ENCODE measurements around the gene PEX6.
"Not testable (repeated sequence)": the region's sequence is repeated elsewhere in the genome, so short reads cannot be mapped to it uniquely, and the experiment has no call there.

PEX6 gene

DNA sequence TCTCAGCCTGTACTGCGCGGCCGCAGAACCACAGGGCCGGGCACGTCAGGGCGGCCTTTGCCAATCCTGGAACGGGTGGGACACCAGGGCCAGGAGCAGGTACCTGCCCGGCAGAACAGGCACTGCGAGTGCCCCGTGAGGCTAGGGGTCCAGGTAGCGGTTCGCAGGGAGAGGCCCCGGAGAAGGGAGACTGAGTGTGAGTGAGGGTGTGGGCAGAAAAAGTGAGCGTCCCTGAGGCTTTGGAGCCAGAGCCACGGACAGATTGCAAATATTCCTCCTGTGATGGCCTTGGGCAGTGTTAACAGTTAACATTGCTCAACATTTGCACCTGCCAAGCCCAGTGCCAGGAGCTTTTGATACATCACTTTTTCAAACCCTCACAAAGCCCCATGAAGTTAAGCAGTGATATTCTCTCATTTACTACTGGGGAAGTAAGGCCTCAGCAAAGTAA lies 17.9 kb downstream of the PEX6 start:
- H3K4me3 ChIP-seq (ENCODE audit: low read depth, low read length): peak overlapping the region; percentile 57
- DNase-seq (ENCODE audit: low read depth): no peak
- TF ChIP-seq, protein P1, sequence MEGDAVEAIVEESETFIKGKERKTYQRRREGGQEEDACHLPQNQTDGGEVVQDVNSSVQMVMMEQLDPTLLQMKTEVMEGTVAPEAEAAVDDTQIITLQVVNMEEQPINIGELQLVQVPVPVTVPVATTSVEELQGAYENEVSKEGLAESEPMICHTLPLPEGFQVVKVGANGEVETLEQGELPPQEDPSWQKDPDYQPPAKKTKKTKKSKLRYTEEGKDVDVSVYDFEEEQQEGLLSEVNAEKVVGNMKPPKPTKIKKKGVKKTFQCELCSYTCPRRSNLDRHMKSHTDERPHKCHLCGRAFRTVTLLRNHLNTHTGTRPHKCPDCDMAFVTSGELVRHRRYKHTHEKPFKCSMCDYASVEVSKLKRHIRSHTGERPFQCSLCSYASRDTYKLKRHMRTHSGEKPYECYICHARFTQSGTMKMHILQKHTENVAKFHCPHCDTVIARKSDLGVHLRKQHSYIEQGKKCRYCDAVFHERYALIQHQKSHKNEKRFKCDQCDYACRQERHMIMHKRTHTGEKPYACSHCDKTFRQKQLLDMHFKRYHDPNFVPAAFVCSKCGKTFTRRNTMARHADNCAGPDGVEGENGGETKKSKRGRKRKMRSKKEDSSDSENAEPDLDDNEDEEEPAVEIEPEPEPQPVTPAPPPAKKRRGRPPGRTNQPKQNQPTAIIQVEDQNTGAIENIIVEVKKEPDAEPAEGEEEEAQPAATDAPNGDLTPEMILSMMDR (IDR thresholded peaks at IDR 0.05; ENCODE audit: control insufficient read depth, extremely low read depth, insufficient read depth): no peak

DNA sequence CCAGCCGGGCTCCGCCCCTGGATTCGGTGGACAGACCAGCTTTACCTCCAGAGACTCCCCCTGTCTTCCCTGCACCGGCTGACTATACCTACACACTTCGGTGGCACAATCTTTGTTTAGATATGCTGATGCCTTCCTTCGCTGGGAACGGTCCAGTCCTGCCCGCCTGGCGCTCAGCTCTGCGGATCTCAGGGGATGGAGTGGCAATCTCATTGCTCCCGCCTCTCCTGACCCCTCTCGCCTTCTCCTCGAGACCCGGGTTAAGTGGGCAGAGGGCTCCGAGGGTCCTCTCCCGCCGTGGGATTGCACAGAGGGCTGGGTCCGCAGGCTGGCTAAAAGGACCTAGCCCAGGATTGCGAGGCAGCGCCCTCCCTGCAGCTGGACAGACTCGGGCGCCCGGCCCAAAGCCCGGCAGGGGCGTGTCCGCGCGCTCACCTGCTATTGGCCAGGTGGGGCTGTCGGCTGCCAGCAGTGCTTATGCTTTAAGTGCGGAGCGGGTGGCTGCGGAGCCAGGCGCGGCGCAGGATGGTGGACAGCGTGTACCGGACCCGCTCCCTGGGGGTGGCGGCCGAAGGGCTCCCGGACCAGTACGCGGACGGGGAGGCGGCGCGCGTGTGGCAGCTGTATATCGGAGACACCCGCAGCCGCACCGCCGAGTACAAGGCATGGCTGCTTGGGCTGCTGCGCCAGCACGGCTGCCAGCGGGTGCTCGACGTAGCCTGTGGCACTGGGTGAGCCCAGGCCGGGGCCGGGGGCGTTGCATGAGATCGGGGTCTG lies 18.6 kb downstream of the PEX6 start, which contains the start of gene GNMT:
TSS of gene GNMT (plus strand) at position 512 of the 777 bp plus-strand sequence. CDS start at position 526, 14 bp downstream.
- H3K4me3 ChIP-seq (ENCODE audit: low read depth, low read length): peak within 1 kb of the TSS; percentile 57
- peak; percentile 68 for DNase-seq (ENCODE audit: low read depth)
- TF ChIP-seq, protein P1 (IDR thresholded peaks at IDR 0.05; ENCODE audit: control insufficient read depth, extremely low read depth, insufficient read depth): no peak

DNA sequence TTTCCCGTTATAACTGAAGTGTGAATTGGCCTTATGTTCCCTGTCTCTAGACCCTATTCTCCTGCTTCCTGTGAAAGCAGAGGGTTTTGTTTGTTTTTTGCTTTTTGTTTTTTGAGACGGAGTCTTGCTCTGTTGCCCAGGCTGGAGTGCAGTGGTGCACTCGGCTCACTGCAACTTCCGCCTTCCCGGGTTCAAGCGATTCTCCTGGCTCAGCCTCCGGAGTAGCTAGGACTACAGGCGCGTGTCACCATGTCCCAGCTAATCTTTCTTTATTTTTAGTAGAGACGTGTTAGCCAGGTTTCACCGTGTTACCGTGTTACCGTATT lies 19.1 kb downstream of the PEX6 start:
- TF ChIP-seq, protein P1 (IDR thresholded peaks at IDR 0.05; ENCODE audit: control insufficient read depth, extremely low read depth, insufficient read depth): no peak
- no peak for DNase-seq (ENCODE audit: low read depth)
- peak overlapping the region; percentile 57 for H3K4me3 ChIP-seq (ENCODE audit: low read depth, low read length)

DNA sequence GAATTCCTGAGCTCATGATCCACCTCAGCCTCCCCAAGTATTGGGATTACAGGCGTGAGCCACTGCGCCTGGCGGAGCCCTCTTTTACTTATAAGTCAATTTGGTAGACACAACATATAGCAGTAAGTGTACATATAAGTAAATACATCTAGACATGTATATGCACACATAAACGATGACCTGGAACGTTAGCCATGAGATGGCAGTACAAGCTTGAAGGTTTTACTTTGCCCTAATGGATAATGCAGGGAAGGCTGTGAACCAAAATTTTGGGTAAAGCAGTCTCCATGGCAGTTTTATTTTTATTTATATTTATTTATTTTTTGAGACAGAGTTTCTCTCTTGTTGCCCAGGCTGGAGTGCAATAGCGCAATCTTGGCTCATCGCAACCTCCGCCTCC lies 20.9 kb downstream of the PEX6 start:
- no peak overlapping the region for H3K4me3 ChIP-seq (ENCODE audit: low read depth, low read length)
- TF ChIP-seq, protein P1 (IDR thresholded peaks at IDR 0.05; ENCODE audit: control insufficient read depth, extremely low read depth, insufficient read depth): no peak
- DNase-seq (ENCODE audit: low read depth): no peak

DNA sequence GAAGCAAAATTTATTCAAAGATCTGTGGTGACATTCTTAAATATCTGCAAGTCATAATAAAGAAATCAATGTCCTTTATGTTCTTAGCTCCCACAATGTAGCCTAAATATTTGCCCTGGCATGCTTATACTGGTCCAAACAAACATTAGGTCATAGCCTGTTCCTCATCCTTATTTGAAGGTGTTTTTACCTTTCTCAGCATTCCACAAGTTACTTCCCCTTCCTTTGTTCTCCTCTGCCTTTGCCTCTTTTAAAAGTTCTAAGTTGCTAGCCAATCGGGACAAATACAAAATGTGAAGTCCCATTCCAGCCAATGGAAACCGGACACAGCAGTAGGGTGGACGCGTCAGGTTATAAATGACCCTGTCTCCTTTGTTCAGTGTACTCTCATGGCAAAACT lies 24.6 kb downstream of the PEX6 start:
- not testable (repeated sequence) for H3K4me3 ChIP-seq (ENCODE audit: low read depth, low read length)
- peak; percentile 76 for DNase-seq (ENCODE audit: low read depth)

DNA sequence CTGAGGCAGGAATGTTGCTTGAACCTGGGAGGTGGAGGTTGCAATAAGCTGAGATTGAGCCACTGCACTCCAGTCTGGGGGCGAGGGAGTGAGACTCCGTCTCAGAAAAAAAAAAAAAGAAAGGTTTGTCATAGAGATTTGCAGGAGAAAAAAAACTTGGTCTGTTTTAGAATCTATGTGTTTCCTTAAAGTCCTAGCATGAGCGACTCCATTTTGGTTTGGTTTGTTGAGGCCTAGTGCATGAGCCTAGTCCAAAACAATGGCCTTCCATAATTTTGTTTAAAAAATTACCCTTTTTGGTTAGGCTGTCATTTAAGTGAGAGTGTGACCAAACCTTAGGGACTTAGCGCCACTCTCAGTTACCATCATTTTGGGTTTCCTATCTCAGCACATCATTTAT lies 26.6 kb downstream of the PEX6 start:
- DNase-seq (ENCODE audit: low read depth): no peak
- TF ChIP-seq, protein P1 (IDR thresholded peaks at IDR 0.05; ENCODE audit: control insufficient read depth, extremely low read depth, insufficient read depth): no peak

DNA sequence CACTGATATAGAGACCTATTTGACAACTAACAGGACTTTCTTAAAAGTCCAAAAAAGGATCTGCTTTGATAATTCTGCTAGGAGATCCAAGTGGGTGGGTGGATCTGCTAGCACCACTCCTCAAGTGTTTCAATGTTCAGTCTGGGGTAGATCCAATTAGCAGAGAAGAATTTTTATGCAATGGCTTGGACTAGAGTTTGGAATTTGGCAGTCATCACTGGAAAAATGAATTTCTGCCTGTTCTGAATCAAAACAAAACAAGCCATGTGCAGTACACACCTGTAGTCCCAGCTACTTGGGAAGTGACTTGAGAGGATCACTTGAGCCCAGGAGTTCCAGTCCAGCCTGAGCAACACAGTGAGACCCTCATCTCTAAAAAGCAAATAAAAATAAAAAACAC lies 31.0 kb downstream of the PEX6 start:
- TF ChIP-seq, protein P1 (IDR thresholded peaks at IDR 0.05; ENCODE audit: control insufficient read depth, extremely low read depth, insufficient read depth): no peak
- no peak for DNase-seq (ENCODE audit: low read depth)
- no peak overlapping the region for H3K4me3 ChIP-seq (ENCODE audit: low read depth, low read length)

More for the DNA sequence above, 26.6 kb downstream of the PEX6 start:
- no peak overlapping the region for H3K4me3 ChIP-seq (ENCODE audit: low read depth, low read length)
